HepG2 (cell line): ENCODE data around the gene PLA2G12B. TPM values are rescaled to one million over a fixed set of nuclear protein-coding genes. Genes with fewer than 3 reads are reported as not detected.

Source experiments
- FLYWCH1 ChIP-seq: sonication (generic); formaldehyde crosslinking; IDR thresholded peaks from 2 replicates; pipeline ENCODE4 v1.8.1; 2023; ENCODE audit warnings: mild to moderate bottlenecking, missing genetic modification reagents
- GFI1 ChIP-seq: sonication (generic); formaldehyde crosslinking; IDR thresholded peaks from 2 replicates; pipeline ENCODE4 v1.5.0; 2020; ENCODE audit warnings: missing genetic modification reagents, mild to moderate bottlenecking, borderline replicate concordance
- HBP1 ChIP-seq: IDR thresholded peaks from 2 replicates; pipeline ENCODE4 v1.6.1; 2016; ENCODE audit warnings: low read depth, control low read depth
- PHF20 ChIP-seq: sonication (generic); formaldehyde crosslinking; IDR thresholded peaks from 2 replicates; pipeline ENCODE4 v1.5.0; 2020; ENCODE audit warnings: mild to moderate bottlenecking, missing genetic modification reagents
- STAT6 ChIP-seq: sonication (generic); formaldehyde crosslinking; IDR thresholded peaks from 2 replicates; pipeline ENCODE4 v1.4.0; 2020; ENCODE audit warnings: missing genetic modification reagents, mild to moderate bottlenecking, borderline replicate concordance
- ZBTB40 ChIP-seq, 2 experiments: fragments of 450-650 bp in 1 of 2; sonication (generic) in 1 of 2; formaldehyde crosslinking in 1 of 2; IDR thresholded peaks; 2 replicates each; pipeline versions ENCODE4 v1.6.1 to v1.8.0; 2016 to 2022; ENCODE audit warnings: antibody characterized with exemption in 1 of 2, mild to moderate bottlenecking in 1 of 2, missing genetic modification reagents in 1 of 2
- ZFP82 ChIP-seq: sonication (generic); formaldehyde crosslinking; IDR thresholded peaks from 2 replicates; pipeline ENCODE4 v1.5.1; 2020; ENCODE audit warnings: mild to moderate bottlenecking, missing genetic modification reagents, borderline replicate concordance
- ZGPAT ChIP-seq: IDR thresholded peaks from 2 replicates; pipeline ENCODE4 v1.6.1; 2016; ENCODE audit warnings: mild to moderate bottlenecking
- ZNF251 ChIP-seq: sonication (generic); formaldehyde crosslinking; IDR thresholded peaks from 2 replicates; pipeline ENCODE4 v1.9.0; 2021; ENCODE audit warnings: mild to moderate bottlenecking, missing genetic modification reagents
- polyA plus RNA-seq, 8 experiments: library from polyadenylated mRNA; depleted of rRNA in 3 of 8; stranded (reverse) in 7 of 8; unstranded in 1 of 8; fragments of >200 nt; fragmentation: Illumina TruSeq in 4 of 8; extraction: Trizol in 4 of 8; gene quantifications; 2 replicates each; pipeline versions ENCODE4 v1.2.1 to v1.2.3, GENCODE V29; 2011 to 2016; ENCODE audit warnings: low read depth in 4 of 8, missing spikeins in 1 of 8, mixed read lengths in 1 of 8; ENCODE audit not compliant: insufficient read depth in 1 of 8
- total RNA-seq, 5 experiments: library from RNA; depleted of rRNA; stranded (reverse); fragments of >200 nt; fragmentation: Illumina TruSeq; extraction: Trizol; gene quantifications; 2 replicates each; pipeline ENCODE4 v1.2.3, GENCODE V29; 2016; ENCODE audit warnings: low read depth in 1 of 5

Gene PLA2G12B
- total and polyA plus RNA-seq, 2 of the 13 experiments (the other 11 are each of a cell fraction or from before 2014, with no cell fraction given) = 7.7 to 38.0 TPM

GRCh38 chr10:72954596-72955554 lies at the start of gene PLA2G12B (continued):
- TF ChIP-seq STAT6 (CRISPR knock-in tag) (no peak), ZBTB40 (IDR thresholded peaks at IDR 0.05) (no peak), ZBTB40 (CRISPR knock-in tag; IDR thresholded peaks at IDR 0.05) (no peak), PHF20 (CRISPR knock-in tag) (0 out of 2 replicates have a peak, but pooled peaks have one; percentile 35), ZFP82 (CRISPR knock-in tag) (no peak), ZNF251 (CRISPR knock-in tag) (no peak), GFI1 (CRISPR knock-in tag) (no peak), HBP1 (CRISPR knock-in tag) (no peak), ZGPAT (CRISPR knock-in tag) (0 out of 2 replicates have a peak, but pooled peaks have one; percentile 21), FLYWCH1 (CRISPR knock-in tag) (no peak)
